OCI-LY1 (cell line): ENCODE data around the gene UBXN6.
A peak's percentile ranks its signal among the peaks of the same experiment; 100 is the strongest.

ENCODE experiments used
- H2AFZ ChIP-seq: fragments of 200-600 bp; sonication (generic), shearing (Covaris generic); 2 replicates; pipeline ENCODE4 v1.6.0; 2014; ENCODE audit warnings: antibody characterized with exemption, mild to moderate bottlenecking, low read length
- H3F3A ChIP-seq: fragments of 200-600 bp; sonication (generic), shearing (Covaris generic); 2 replicates; pipeline ENCODE4 v1.6.0; 2014; ENCODE audit warnings: mild to moderate bottlenecking, antibody characterized with exemption, low read length, moderate library complexity; ENCODE audit not compliant: insufficient read depth
- H3K27ac ChIP-seq: fragments of 200-600 bp; sonication (generic); 2 replicates; pipeline ENCODE4 v1.5.1; 2014; ENCODE audit warnings: low read length, mixed run types, mild to moderate bottlenecking, low read depth; ENCODE audit not compliant: poor library complexity, severe bottlenecking
- H3K27me3 ChIP-seq: fragments of 200-600 bp; sonication (generic); 2 replicates; pipeline ENCODE4 v1.6.0; 2014; ENCODE audit warnings: antibody characterized with exemption, mild to moderate bottlenecking, low read length, moderate library complexity; ENCODE audit not compliant: insufficient read depth
- H3K36me3 ChIP-seq: fragments of 200-600 bp; sonication (generic); 2 replicates; pipeline ENCODE4 v1.6.1; 2014; ENCODE audit warnings: mild to moderate bottlenecking, antibody characterized with exemption, low read length, moderate library complexity, mixed read lengths; ENCODE audit not compliant: insufficient read depth
- H3K4me1 ChIP-seq: fragments of 200-600 bp; sonication (generic); 2 replicates; pipeline ENCODE4 v1.5.1; 2014; ENCODE audit warnings: mild to moderate bottlenecking, low read length, moderate library complexity; ENCODE audit not compliant: insufficient read depth, severe bottlenecking
- H3K4me2 ChIP-seq: fragments of 200-600 bp; sonication (generic), shearing (Covaris generic); 2 replicates; pipeline ENCODE4 v1.6.1; 2014; ENCODE audit warnings: low read length
- H3K4me3 ChIP-seq: fragments of 200-600 bp; sonication (generic); 2 replicates; pipeline ENCODE4 v1.5.1; 2014; ENCODE audit warnings: low read length, low read depth, mild to moderate bottlenecking, mixed read lengths; ENCODE audit not compliant: poor library complexity, severe bottlenecking
- H3K79me2 ChIP-seq: fragments of 200-600 bp; shearing (Covaris generic); 2 replicates; pipeline ENCODE4 v1.6.1; 2016; ENCODE audit warnings: mixed run types, low read length, mixed read lengths; ENCODE audit not compliant: insufficient read depth
- H3K9ac ChIP-seq: fragments of 200-600 bp; sonication (generic), shearing (Covaris generic); 2 replicates; pipeline ENCODE4 v1.6.1; 2014; ENCODE audit warnings: mild to moderate bottlenecking, low read length, mixed read lengths
- H3K9me2 ChIP-seq: fragments of 200-600 bp; sonication (generic), shearing (Covaris generic); 2 replicates; pipeline ENCODE4 v1.6.1; 2014; ENCODE audit warnings: low read depth, mild to moderate bottlenecking, low read length, mixed read lengths
- H3K9me3 ChIP-seq: fragments of 200-600 bp; shearing (Covaris generic); 2 replicates; pipeline ENCODE4 v1.6.1; 2014; ENCODE audit warnings: low read length, mixed read lengths
- H4K20me1 ChIP-seq: fragments of 200-600 bp; sonication (generic), shearing (Covaris generic); 2 replicates; pipeline ENCODE4 v1.6.0; 2016; ENCODE audit warnings: mild to moderate bottlenecking, low read length; ENCODE audit not compliant: insufficient read depth
- EZH2 ChIP-seq: fragments of 200-600 bp; sonication (generic), shearing (Covaris generic); IDR thresholded peaks from 2 replicates; pipeline ENCODE4 v1.8.0; 2017; ENCODE audit warnings: borderline replicate concordance, mixed run types, mild to moderate bottlenecking, antibody characterized with exemption, low read length, moderate library complexity, mixed read lengths
- TF ChIP-seq, protein P1 (sequence below): fragments of 200-600 bp; sonication (generic), shearing (Covaris generic); IDR thresholded peaks from 2 replicates; pipeline ENCODE4 v1.5.1; 2017; ENCODE audit warnings: mild to moderate bottlenecking, antibody characterized with exemption, low read length, moderate library complexity, mixed read lengths

The UBXN6 gene

GRCh38 chr19:4444765-4445741 is 12.5 kb downstream of the UBXN6 start:
- TF ChIP-seq, protein P1, sequence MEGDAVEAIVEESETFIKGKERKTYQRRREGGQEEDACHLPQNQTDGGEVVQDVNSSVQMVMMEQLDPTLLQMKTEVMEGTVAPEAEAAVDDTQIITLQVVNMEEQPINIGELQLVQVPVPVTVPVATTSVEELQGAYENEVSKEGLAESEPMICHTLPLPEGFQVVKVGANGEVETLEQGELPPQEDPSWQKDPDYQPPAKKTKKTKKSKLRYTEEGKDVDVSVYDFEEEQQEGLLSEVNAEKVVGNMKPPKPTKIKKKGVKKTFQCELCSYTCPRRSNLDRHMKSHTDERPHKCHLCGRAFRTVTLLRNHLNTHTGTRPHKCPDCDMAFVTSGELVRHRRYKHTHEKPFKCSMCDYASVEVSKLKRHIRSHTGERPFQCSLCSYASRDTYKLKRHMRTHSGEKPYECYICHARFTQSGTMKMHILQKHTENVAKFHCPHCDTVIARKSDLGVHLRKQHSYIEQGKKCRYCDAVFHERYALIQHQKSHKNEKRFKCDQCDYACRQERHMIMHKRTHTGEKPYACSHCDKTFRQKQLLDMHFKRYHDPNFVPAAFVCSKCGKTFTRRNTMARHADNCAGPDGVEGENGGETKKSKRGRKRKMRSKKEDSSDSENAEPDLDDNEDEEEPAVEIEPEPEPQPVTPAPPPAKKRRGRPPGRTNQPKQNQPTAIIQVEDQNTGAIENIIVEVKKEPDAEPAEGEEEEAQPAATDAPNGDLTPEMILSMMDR = no peak
- TF ChIP-seq EZH2 = no peak
- no peaks in the 10 kb centered on the region for H3K27me3 ChIP-seq
- no peaks in the 10 kb centered on the region for H4K20me1 ChIP-seq
- H3K9me2 ChIP-seq = no peaks in the 10 kb centered on the region
- H3K27ac ChIP-seq = no peak overlapping the region
- H3K9ac ChIP-seq = no peak overlapping the region
- no peak overlapping the region for H3K4me2 ChIP-seq
- H3K4me1 ChIP-seq = peaks cover 9% of the 10 kb centered on the region
- no peak overlapping the region for H2AFZ ChIP-seq
- no peaks in the 10 kb centered on the region for H3K79me2 ChIP-seq
- no peaks in the 10 kb centered on the region for H3F3A ChIP-seq
- peaks cover 66% of the 10 kb centered on the region for H3K36me3 ChIP-seq
- H3K9me3 ChIP-seq = no peaks in the 10 kb centered on the region
- H3K4me3 ChIP-seq = no peak overlapping the region

- peaks cover 67% of the 10 kb centered on the region for H3K36me3 ChIP-seq
- H3K27me3 ChIP-seq = no peaks in the 10 kb centered on the region
- TF ChIP-seq, protein P1 = no peak
- no peak for TF ChIP-seq EZH2
- no peak overlapping the region for H3K27ac ChIP-seq
- no peaks in the 10 kb centered on the region for H3K9me2 ChIP-seq
- H3F3A ChIP-seq = no peaks in the 10 kb centered on the region
- H3K9ac ChIP-seq = no peak overlapping the region
- H2AFZ ChIP-seq = no peak overlapping the region
- no peaks in the 10 kb centered on the region for H4K20me1 ChIP-seq
- no peak overlapping the region for H3K4me2 ChIP-seq
- H3K4me3 ChIP-seq = no peak overlapping the region
- no peaks in the 10 kb centered on the region for H3K79me2 ChIP-seq
- H3K9me3 ChIP-seq = no peaks in the 10 kb centered on the region
- peaks cover 9% of the 10 kb centered on the region for H3K4me1 ChIP-seq
Observed at GRCh38 chr19:4443966-4444764, 13.4 kb downstream of the UBXN6 start.

- Histone ChIP-seq H3K36me3 (peaks cover 63% of the 10 kb centered on the region), H3K27me3 (no peaks in the 10 kb centered on the region), H3K4me3 (no peak overlapping the region), H3K9ac (no peak overlapping the region), H3K79me2 (no peaks in the 10 kb centered on the region), H2AFZ (no peak overlapping the region), H3K4me1 (peaks cover 9% of the 10 kb centered on the region), H4K20me1 (no peaks in the 10 kb centered on the region), H3K4me2 (no peak overlapping the region), H3K27ac (peak overlapping the region; percentile 70), H3K9me3 (no peaks in the 10 kb centered on the region), H3F3A (no peaks in the 10 kb centered on the region), H3K9me2 (no peaks in the 10 kb centered on the region)
- TF ChIP-seq, protein P1 = no peak
- TF ChIP-seq EZH2 = no peak
Observed at GRCh38 chr19:4443188-4443587, 14.4 kb downstream of the UBXN6 start.
